ENCODE results near the gene KLB.
"Not testable (repeated sequence)": the region's sequence is repeated elsewhere in the genome, so short reads cannot be mapped to it uniquely, and the experiment has no call there.

Gene KLB

DNA sequence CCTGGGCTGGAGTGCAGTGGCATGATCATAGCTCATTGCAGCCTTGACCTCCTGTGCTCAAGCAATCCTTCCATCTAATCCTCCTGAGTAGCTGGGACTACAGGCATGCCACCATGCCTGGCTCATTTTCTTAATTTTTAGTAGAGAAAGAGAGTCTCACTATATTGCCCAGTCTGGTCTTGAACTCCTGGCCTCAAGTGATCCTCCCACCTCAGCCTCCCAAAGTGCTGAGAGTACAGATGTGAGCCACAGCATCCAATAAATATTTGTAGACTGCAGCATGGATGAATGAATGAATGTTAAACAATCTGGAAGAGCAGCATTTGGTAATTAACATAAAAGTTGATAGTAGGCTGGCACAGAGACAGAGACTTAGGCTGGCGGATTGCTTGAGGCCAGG lies 20.0 kb downstream of the KLB start:
- no peak for DNase-seq (ENCODE audit: low spot score)

DNA sequence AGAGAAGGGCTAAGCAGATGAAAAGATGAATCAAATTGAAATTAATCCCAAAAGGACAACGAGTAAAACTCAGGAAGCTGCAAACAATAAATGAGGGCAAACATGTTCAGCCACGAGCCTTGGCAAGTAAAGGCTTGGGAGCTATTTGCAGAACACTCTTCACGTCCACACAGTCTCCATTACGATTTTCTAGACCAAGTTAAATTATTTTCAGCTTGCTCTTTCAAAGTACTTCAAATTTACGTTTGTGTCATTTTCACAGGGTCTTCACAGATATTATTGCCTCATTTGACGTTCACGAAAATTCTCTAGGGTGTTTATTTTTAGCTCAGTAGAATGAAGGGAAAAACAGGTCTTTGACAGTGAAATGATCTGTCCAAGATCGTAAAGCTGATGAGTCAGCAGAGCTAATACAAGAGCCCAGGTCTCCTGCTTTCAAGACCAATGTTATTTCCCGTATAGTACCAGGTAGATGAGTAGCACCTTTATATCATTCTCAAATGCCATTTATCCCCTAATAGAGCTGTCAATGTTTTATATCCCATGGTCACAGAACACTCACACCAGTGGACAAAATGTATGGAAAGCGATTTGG lies 20.9 kb downstream of the KLB start:
- DNase-seq (ENCODE audit: low spot score) = no peak

DNA sequence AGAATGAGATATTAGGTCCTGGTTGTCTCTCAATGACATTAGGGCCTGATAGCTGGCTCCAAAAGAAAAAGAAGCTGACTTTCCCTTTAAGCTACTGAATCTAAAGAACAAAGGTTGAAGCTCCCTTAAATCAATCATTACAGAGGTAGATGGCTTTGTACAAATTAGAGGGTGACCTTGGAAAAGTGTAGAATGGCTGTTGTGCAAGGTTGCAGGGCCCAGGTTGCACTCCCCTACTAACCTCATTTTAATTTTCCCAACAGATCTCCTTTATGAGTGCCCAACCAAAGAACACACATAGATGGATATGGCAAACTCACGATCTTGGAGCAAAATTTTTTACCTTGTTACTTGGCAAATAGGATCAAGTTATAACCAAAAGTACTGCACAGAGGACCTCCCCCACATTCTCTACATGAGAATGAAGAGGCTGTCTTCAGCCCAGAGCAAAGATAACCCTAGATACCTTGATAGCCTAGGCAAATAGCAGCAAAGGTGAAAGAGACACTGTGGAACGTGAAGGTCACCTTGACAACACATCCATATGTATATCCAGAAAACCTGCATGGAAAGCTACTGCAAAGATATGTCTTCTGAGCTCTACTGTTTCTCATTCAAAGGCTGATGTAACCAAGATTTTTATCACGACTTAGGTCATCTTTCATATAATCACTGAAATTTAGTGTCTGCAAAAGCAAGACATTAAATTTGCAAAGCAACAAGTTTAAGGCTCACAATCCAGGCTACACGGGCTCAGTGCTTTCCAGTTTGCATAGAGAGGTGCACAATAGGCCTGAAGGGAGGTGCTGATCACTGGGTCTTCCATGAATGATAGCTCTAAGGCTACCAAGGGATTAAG lies 23.0 kb downstream of the KLB start:
- DNase-seq (ENCODE audit: low spot score) = no peak

DNA sequence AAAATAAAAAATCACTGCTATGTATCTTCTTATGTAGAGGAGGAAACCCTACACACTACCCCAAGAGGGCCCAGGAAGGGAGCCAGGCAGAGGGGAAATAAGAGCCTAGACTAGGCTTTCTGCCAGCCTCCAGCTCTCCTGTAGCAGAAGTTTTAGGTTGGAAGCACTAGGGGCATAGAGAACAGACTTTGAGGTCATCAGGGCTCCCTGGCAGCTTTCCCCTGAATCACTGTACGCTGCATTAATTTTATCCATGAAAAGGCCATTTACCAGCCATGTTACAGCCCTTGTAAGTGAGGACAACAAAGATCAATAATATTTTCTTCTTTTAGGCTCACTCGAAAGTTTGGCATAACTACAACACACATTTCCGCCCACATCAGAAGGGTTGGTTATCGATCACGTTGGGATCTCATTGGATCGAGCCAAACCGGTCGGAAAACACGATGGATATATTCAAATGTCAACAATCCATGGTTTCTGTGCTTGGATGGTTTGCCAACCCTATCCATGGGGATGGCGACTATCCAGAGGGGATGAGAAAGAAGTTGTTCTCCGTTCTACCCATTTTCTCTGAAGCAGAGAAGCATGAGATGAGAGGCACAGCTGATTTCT lies 27.3 kb downstream of the KLB start:
- DNase-seq (ENCODE audit: low spot score) = no peak

DNA sequence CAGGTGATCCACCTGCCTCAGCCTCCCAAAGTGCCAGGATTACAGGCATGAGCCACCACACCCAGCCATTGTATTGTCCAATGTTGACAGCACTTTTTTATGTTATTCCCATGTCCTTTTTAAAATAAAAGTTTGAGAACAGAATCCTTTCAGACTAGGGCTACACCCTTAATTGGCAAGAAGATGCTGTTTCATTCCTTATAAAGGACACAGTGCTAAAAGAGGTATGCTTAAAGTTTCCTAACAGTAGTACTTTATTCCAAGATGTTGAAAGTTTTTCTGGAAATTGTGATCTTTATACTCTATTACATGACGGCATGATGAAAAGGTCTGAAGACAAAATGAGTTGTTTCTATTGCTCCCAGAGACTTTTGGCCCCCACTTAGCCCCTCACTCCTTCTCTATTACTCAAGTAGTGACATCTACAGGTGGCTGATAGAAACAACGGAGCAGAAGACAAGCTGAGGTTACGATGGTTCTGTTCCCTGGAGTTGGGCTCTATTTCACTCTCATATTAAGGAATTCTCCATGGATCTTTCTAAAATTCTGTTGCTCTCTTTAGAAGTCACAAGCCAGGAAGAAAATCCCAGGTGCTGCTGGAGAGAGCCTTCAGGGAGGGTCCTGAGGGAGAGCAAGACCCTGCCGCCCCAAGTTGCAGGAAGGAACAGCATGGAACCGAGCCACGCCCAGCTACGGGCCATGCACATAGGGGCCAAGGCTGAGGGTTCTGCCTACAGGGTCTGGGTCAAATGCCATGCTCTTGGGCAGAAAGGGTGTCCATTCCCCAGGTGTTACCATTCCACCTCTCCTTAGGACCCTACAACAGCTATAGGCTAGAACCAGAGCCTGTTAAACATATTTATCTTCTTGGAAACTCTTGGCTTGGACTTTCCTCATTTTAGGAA lies 29.2 kb downstream of the KLB start:
- DNase-seq (ENCODE audit: low spot score) = no peak

DNA sequence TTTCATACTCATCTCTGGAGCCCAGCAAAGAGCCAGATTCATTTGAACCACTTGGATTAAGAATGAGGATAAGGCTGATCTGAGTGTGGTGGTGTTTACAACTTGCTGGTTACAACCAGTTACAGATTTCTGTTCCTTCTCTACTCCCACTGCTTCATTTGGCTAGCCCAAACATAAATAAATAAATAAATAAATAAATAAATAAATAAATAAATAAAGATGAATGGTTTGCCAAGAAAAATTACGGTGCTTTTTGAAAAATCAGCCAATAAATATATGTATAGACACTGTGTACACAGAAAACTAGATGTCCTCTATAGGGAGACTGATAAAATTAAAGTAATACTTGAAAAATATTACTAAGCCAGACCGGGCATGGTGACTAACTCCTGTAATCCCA lies 34.9 kb downstream of the KLB start:
- no peak for DNase-seq (ENCODE audit: low spot score)

DNA sequence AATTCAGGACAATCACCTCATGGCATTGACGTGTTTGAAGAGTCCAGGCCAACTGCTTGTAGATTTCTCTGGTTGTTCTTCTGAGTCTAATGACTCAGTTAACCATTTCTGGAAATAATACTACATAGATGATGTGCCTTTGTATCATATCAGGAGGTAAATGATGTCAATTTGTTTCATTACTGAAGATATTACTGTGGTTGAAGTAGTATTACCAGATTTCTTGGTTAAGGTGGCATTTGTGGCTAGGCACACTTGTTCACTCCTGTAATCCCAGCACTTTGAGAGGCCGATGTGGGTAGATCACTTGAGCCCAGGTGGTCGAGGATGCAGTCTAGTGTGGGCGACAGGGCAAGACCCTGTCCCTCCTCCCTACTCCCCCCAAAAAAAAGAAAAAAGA lies 36.3 kb downstream of the KLB start:
- no peak for DNase-seq (ENCODE audit: low spot score)

DNA sequence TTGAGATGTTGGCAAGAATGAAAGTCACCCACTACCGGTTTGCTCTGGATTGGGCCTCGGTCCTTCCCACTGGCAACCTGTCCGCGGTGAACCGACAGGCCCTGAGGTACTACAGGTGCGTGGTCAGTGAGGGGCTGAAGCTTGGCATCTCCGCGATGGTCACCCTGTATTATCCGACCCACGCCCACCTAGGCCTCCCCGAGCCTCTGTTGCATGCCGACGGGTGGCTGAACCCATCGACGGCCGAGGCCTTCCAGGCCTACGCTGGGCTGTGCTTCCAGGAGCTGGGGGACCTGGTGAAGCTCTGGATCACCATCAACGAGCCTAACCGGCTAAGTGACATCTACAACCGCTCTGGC lies 39.7 kb downstream of the KLB start:
- DNase-seq (ENCODE audit: low spot score) = no peak

DNA sequence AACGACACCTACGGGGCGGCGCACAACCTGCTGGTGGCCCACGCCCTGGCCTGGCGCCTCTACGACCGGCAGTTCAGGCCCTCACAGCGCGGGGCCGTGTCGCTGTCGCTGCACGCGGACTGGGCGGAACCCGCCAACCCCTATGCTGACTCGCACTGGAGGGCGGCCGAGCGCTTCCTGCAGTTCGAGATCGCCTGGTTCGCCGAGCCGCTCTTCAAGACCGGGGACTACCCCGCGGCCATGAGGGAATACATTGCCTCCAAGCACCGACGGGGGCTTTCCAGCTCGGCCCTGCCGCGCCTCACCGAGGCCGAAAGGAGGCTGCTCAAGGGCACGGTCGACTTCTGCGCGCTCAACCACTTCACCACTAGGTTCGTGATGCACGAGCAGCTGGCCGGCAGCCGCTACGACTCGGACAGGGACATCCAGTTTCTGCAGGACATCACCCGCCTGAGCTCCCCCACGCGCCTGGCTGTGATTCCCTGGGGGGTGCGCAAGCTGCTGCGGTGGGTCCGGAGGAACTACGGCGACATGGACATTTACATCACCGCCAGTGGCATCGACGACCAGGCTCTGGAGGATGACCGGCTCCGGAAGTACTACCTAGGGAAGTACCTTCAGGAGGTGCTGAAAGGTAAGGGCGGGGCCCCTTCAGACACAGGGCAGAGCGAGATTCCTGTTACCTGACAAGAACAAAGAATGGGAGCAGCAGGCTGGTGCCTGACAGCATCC lies 40.3 kb downstream of the KLB start:
- no peak for DNase-seq (ENCODE audit: low spot score)

DNA sequence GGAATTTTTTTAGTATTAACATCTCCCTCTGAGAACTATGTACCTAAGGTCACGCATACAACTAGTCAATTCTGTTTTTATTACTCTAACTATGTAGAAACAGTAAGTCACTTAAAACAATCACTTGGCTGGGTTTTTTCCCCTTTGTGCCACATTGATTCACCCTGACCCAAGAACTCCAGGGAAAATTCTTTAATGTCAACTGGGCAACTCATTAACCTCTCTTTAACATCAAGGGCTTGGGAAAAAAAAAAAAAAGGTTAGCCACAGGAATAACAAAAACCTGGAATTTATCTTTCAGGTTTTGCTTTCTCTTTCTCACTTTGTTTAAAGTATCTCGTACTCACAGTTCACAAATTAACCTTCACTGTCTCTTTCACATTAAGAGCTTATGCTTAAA lies 43.9 kb downstream of the KLB start:
- no peak for DNase-seq (ENCODE audit: low spot score)

DNA sequence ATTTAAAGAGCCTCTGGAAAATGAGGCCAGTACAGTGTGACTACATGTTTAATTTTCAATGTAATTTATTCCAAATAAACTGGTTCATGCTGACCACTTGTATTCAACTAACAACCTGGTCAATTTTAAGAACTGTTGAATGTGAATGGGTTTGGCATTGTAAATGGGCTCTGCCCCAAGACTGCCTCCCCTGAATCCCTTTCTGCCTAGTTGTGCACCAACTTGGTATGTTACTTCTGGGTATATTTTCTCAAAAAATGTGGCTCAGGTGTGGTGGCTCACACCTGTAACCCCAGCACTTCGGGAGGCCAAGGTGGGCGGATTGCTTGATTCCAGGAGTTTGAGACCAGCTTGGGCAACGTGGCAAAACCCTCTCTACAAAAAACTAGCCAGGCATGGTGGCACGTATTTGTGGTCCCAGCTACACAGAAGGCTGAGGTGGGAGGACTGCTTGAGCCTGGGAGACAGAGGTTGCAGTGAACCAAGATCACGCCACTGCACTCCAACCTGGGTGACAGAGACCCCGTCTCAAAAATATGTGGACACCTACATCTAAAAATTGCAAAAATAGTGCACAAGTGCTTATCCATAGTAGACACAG lies 44.8 kb downstream of the KLB start:
- DNase-seq (ENCODE audit: low spot score) = no peak

DNA sequence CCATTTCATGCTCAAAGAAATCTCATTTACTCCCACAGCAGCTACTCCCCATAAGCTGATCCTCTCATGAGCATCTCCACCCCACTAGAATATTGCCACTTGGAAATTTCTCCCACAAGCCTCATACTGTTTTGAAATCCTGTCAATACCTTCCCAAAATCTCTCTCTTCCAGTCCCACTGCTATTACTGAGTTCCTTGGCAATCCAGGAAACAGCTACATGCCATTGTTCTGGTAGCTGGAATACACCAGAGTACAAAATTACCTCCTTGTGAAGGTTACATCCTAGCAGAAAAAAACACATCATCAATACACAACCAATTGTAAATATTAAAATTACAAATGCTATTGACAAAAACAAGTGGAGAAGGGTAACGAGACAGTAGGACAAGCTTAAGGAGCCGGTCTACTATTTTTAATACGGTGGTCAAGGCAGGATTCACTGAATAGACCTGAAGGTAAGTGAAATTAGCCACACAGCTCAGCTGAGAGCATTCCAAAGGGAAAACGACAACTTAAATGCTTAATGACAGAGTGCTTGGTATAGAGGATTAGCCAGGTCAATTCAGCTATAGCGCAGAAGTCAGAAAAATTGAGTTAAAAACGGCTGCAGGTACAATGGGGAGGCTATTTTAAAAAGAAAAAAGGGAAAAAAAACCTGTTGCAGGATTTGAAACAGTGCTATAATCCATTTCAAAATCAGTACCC lies 45.6 kb downstream of the KLB start:
- DNase-seq (ENCODE audit: low spot score) = no peak

DNA sequence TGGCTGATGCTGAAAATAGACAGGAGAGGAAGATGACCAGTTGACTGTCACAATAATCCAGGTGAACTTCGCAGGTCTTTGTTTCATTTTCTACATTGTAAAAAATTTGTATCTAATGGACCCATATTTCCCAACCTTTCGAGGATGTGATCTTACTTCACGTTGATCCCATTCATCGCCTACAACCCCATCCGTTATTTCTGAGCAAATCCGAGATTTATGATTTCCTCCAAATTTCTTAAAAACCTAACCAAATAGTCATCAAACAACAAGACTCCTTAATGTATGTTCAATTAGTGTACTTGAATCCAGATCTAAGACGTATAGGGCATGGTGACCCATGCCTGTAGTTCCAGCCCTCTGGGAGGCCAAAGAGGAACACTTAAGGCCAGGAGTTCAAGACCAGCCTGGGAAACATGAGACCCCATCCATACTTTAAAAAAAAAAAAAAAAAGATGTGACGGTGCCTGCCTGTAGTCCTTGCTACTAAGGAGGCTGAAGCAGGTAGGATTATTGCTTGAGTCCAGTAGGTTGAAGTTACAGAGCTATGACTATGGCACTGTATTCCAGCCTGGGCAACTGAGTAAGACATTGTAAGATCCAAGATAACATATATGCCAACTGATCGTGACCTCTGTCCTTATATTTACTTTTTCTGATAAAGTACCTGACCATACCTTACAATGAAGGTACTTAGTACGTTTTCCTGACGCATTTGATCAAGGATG lies 46.3 kb downstream of the KLB start:
- DNase-seq (ENCODE audit: low spot score) = no peak

DNA sequence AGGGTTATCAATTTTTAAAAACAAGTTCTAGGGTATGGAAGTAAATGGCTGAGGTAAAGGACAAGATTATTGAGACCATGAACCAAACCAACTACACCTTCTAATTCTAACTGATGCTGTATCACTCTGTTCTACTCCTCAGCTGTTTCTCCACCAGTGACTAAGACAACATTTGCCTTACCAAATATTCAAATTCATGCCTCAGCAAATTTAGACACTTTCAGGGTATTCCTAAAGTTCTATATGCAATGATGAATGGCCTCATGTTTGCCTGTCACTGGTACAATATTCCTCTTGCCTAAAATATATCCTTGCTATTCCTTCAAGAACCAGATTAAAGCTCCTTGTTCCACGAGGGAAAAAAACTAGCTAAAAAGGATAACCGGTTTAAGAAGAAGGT lies 47.0 kb downstream of the KLB start:
- DNase-seq (ENCODE audit: low spot score) = no peak

DNA sequence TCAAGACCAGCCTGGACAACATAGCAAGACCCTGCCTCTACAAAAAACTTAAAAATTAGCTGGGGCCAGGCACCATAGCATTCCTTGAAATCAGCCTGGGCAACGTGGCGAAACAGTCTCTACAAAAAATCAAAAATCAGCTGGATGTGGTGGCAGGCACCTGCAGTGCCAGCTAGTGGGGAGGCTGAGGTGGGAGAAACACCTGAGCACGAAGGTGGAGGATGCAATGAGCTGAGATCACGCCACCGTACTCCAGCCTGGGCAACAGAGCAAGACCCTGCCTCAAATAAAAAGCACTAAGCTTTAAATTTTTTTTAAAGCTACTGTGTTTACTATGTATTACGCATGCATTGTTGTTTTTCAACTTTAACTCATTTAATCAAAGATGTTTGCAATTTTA lies 48.8 kb downstream of the KLB start:
- DNase-seq (ENCODE audit: low spot score) = no peak

DNA sequence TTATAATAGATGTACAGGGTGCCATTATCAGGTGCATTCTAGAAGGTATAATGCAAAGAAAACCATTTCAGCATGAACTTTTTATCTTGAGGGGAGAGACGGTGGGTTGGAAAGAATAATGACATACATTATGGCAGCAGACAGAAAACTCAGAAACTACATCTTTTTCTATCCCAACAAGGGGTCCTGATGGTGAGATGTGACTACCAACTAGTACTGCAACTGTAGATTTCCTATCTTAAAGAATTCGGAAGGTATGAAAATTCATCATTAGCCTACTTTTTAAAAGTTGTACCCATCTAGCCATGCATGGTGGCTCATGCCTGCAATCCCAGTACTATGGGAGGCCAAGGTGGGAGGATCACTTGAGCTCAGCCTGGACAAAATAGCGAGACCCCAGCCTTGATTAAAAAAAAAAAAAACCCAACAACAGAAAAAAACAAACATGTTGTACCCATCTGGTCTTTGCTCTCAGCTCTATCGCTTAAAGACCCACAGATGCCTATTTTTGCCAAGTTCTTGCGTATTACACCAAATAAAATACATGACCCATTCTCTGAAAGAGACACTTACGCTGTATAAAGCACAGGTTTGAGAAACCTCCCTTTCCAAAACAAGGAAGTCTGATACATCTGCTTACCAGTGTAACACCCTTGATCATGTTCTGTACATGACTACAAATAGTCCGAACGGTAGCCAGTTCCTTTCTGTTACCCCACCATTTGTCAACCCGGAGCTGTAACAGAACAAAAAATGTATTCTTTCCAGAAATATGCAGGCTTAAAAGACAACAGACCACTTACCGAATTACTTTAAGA lies 50.4 kb downstream of the KLB start:
- no peak for DNase-seq (ENCODE audit: low spot score)

DNA sequence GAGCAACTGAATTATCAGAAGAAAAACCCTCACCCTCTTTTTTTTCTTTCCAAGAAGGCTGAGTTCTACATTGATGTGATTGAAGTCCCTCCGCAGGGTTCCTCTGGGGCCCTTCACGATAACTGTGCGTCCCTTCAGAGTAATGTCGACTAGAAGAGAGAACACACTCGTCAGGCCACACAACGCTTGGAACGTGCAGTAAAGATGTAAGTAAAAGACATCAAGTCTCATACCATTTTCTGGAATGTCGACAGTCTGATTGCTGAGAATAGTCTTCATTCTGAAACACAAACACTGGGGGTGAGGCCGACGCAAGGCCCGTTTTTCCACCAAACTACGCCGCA lies 51.4 kb downstream of the KLB start:
- DNase-seq (ENCODE audit: low spot score) = not testable (repeated sequence)

DNA sequence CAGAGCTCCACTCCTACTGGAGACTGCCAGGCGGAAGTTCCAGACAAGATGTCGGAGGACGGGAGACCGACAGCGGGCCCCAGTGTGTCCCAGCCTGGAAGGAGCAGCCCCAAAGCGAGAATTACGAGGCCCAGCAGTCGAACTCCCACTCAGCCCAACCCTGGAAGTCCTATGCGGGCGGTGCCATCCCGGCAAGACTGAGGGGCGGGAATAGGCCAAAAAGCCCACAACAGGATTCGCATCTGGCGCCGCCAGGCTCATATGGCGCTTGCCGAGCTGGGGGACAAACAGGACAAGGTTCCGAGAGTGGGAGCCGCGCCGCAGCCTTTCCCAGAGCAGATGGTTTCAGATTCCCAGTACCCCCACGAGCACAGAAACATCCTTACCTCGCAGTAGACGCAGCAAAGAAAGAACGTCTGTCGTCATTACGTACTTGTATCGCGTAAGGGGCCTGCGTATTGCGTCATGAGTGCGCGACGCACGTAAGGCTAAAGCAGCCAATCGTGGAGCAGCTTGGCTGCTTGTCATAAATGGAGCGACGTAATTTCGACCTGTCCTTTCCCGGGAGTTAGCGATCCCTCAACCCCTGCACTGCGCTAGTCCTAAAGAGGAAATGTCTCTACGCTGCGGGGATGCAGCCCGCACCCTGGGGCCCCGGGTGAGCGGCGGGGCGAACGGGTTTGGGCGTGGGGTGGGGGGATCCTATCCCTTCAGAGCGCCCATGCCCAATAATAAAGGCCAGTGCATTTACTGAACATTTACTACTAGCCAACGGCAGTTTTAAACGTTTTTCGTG lies 52.0 kb downstream of the KLB start, which contains the start of the genes LIAS and RPL9:
TSS of gene LIAS (plus strand) at position 552 of the 796 bp plus-strand sequence. CDS start at position 614, 62 bp downstream.
TSS of gene RPL9 (minus strand) at position 418 of the 796 bp plus-strand sequence. CDS start 483 bp downstream, outside the sequence.
- peak; percentile 96 for DNase-seq (ENCODE audit: low spot score)

All from SW480 (cell line).